GM18519 (cell line): ENCODE results near the gene GPHB5.

Source experiments
- ATAC-seq: cut with Tn5 transposase; IDR thresholded peaks from one replicate; pipeline ENCODE4 v1.9.1; 2021; ENCODE audit warnings: mild to moderate bottlenecking, moderate library complexity; ENCODE audit not compliant: unreplicated experiment, low FRiP score

The GPHB5 gene

GRCh38 chr14:63267171-63267570 is 51.6 kb downstream of the GPHB5 start:
- no peak for ATAC-seq

- no peak for ATAC-seq
Measured at GRCh38 chr14:63266106-63266505, 52.6 kb downstream of the GPHB5 start.
